GM10248 (cell line): Measurements from ENCODE around the gene GRAMD4.

Experiments
- CTCF ChIA-PET: fragments of 300-600 bp; sonication (Branson Sonifier 250); formaldehyde crosslinking; extraction: SDS; loops from one replicate; lab custom pipeline; 2021; ENCODE audit warnings: antibody characterized with exemption; lab: Yijun Ruan, JAX
- POLR2A ChIA-PET: fragments of 350-650 bp; sonication (Branson Sonifier 250); formaldehyde crosslinking; extraction: SDS; loops from one replicate; lab custom pipeline; 2020; ENCODE audit warnings: antibody characterized with exemption; lab: Yijun Ruan, JAX
- DNase-seq: peaks from one replicate; pipeline ENCODE4 v3.0.0; 2012; ENCODE audit errors: extremely low spot score
- TF ChIP-seq, protein P1 (sequence below): IDR thresholded peaks from 2 replicates; pipeline ENCODE4 v1.5.1; 2012; ENCODE audit warnings: mild to moderate bottlenecking, low read depth; ENCODE audit errors: extremely low read depth, missing control alignments, control extremely low read depth

The GRAMD4 gene

DNA sequence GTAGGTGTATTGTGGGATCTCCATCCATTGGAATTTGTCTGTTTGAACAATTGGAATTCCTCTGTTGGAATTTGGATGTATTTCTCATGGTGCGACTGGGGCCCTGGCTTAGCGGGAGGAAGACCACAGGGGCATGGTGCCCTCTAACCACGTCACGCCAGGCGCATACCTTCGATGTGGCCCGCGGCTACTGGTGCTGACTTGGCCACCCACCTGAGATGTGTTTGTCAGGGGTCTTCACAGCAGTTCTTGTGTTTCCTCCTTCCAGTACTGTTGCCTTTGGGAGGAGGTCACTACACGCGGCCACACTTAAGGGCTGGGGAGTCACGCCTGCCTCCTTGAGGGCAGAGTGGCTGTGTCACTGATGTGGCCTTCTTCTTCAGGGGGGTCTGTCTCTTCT, 36.6 kb upstream of the GRAMD4 start:
- no peak for DNase-seq
- TF ChIP-seq, protein P1, sequence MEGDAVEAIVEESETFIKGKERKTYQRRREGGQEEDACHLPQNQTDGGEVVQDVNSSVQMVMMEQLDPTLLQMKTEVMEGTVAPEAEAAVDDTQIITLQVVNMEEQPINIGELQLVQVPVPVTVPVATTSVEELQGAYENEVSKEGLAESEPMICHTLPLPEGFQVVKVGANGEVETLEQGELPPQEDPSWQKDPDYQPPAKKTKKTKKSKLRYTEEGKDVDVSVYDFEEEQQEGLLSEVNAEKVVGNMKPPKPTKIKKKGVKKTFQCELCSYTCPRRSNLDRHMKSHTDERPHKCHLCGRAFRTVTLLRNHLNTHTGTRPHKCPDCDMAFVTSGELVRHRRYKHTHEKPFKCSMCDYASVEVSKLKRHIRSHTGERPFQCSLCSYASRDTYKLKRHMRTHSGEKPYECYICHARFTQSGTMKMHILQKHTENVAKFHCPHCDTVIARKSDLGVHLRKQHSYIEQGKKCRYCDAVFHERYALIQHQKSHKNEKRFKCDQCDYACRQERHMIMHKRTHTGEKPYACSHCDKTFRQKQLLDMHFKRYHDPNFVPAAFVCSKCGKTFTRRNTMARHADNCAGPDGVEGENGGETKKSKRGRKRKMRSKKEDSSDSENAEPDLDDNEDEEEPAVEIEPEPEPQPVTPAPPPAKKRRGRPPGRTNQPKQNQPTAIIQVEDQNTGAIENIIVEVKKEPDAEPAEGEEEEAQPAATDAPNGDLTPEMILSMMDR = no peak
- ChIA-PET CTCF (interaction anchor here (1.3 kb wide), 1 partner anchor 20 kb away, joined by 5 read pairs; no protein-coding TSS in a partner anchor), POLR2A (no interaction called here)

DNA sequence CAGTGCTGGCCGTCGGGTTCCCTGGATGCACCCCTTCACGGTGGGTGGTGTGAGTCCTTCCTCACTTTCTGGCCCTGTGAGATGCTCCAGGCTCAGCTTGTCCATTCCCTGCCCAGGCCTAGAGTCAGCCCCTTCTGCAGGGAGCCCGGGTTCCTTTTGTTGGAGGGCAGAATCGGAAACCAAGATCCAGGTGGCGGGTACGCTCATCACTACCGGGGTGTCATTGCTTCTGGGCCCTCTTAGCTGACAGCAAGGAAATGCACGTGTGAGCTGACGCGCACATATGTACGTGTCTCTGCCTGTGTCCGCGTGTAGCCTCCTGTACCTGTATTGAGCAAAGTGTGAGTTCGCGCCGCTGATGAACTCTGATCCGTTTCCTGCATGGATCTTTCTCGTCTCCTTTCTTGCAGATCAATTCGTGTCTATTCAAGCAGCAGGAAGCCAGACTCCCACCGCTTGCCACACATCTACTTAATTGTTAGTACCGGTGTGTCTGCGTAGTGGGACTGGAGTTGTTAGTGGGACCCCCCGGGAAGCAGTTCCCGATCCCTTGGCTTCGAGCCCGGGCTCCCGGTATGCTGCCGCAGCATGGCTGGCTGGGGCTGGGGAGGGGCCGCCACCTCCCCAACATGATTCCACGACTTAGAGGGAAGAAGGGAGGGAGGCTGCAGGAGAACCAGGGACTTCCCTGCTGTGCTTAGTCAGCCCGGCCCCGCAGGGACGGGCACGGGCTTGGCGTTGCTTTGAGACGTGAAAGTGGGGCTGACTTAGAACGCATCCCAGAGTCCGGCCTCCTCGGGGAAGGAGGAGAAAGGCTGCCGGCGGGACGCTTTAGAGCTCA, 35.9 kb upstream of the GRAMD4 start:
- TF ChIP-seq, protein P1 = no peak
- ChIA-PET CTCF (interaction anchor here (1.3 kb wide), 1 partner anchor 21 kb away, joined by 5 read pairs; no protein-coding TSS in a partner anchor), POLR2A (interaction anchor here (0.6 kb wide), 1 partner anchor 88 kb away, joined by 8 read pairs; no protein-coding TSS in a partner anchor)
- no peak for DNase-seq

DNA sequence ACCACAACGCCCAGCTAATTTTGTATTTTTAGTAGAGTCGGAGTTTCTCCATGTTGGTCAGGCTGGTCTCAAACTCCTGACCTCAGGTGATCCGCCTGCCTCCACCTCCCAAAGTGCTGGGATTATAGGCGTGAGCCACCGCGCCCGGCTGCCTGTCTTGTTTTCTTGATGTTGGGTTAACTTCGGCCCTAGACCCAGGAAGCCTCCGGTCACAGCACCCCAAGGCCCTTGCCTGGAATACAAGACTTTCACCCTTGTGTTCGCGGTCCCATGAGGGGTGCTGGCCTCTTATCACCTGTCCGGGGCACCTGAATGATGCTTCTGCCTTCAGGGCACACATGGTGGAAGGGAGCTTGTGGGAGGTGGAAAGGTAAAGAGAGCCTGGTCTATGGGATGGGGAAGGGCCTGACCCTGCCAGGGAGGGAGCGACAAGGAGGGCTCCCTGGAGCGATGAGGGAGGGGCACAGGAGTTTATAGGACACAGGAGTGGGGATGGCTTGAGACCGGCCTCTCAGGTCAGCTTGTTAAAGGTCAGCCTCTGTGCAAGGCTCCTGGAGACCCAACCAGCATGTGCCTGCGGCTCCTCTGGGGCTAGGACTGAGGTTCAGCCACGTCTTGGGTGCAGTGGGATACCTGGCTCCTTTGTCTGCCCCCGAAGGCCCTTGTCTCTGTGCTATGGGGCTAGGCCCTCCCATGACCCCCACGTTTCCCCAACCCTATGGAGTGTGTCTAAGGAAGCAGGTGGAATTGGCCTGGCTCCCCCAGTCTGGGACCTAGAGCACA, 34.7 kb upstream of the GRAMD4 start:
- TF ChIP-seq, protein P1 = no peak
- ChIA-PET POLR2A (no interaction called here), CTCF (interaction anchor here (1.0 kb wide), 1 partner anchor 23 kb away, joined by 3 read pairs; no protein-coding TSS in a partner anchor)
- no peak for DNase-seq

DNA sequence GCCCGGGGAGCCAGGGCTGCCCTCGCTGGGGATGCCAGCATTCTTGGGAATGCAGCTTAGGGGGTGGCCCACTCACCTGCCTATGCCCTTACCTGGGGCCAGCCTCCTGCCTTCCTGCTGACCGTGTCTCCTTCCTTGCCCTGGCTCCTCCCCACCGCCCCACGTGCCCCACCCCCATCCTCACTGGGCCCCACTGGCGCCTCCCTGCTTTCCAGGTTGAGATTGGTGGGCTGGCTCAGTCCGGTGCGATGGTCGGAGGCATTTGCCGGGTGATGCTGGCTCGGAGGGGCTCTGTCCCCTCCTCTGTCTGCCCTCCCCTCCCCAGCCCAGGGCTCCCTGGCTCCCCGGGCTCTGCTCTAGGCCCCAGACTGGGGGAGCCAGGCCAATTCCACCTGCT, 34.1 kb upstream of the GRAMD4 start:
- TF ChIP-seq, protein P1 = no peak
- POLR2A ChIA-PET = no interaction called here
- no peak for DNase-seq
- CTCF ChIA-PET = interaction anchor here (1.0 kb wide), 1 partner anchor 23 kb away, joined by 3 read pairs; no protein-coding TSS in a partner anchor

DNA sequence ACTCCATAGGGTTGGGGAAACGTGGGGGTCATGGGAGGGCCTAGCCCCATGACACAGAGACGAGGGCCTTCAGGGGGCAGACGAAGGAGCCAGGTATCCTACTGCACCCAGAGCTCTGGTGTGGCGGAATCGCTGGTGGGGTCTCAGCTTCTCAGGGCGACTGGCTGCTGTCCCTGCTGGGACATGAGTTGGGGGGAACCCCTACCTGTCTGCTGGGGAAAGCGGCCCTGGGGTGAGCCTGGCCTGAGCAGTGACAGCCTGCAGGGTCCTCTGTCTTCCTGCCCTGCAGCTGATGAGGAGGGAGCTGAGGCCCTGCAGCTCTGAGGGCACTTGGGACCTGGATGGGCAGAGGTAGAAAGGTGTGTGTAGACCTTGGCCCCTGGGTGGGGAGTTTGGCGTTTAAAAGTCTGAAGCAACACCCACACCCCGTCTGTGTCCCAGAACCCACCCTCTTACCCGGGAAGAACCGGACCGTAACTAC, 33.6 kb upstream of the GRAMD4 start:
- POLR2A ChIA-PET = no interaction called here
- CTCF ChIA-PET = interaction anchor here (2.0 kb wide), 1 partner anchor 23 kb away, joined by 9 read pairs; no protein-coding TSS in a partner anchor
- no peak for DNase-seq
- TF ChIP-seq, protein P1 = no peak

DNA sequence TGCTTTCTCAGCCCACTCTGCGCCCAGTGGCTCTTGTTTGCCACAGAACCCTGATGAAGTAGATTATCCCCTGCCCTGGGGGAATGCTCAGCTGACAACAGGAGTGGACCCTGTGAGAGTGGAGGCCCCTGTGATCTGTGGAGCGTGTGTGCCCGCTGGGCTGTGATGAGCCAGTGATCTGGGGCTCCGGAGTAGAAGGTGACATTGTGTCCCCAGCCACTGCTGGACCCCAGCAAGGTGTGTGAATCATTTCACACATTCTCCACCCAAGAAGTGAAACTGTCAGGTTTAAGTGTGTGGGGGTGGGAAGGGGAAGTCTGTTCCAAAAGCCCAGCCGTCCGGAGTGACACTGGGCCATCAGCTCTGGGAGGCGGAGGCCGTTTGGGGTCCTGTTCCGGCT, 33.1 kb upstream of the GRAMD4 start:
- ChIA-PET CTCF (interaction anchor here (2.0 kb wide), 1 partner anchor 23 kb away, joined by 9 read pairs; no protein-coding TSS in a partner anchor), POLR2A (no interaction called here)
- TF ChIP-seq, protein P1 = no peak
- peak; percentile 85 for DNase-seq
